Skeletal muscle tissue (tissue), 2 donors: ENCODE data around the gene USP11. TPM values are rescaled to one million over a fixed set of nuclear protein-coding genes. Genes with fewer than 3 reads are reported as not detected.

Experiments
- small RNA-seq: library from RNA; depleted of rRNA; stranded (forward); fragments of <200 nt; gene quantifications from one replicate; pipeline ENCODE3, GENCODE V24; 2014
- total RNA-seq: library from RNA; depleted of rRNA; stranded (reverse); fragments of >200 nt; gene quantifications from one replicate; pipeline ENCODE4 v1.2.3, GENCODE V29; 2014

The USP11 gene
- total RNA-seq, 1 donor from 2014 or later = 61.1 TPM

Small RNA genes lying within 50 kb of the gene (small RNA-seq; reads per million reads assigned to genes)
- not detected for gene RN7SL785P

Other genes with a start within 250 kb of the USP11 start
- gene RGN, start 154.6 kb upstream of the USP11 start, total RNA-seq = 3.1 TPM
- gene NDUFB11, start 88.3 kb upstream of the USP11 start, total RNA-seq = 75.2 TPM
- gene RBM10, start 87.8 kb upstream of the USP11 start, total RNA-seq = 30.8 TPM
- 57.4 TPM for gene UBA1, start 39.2 kb upstream of the USP11 start, total RNA-seq
- 38.6 TPM for gene CDK16, start 14.3 kb upstream of the USP11 start, total RNA-seq
- 0.52 TPM for gene ZNF157, start 137.6 kb downstream of the USP11 start, total RNA-seq